Spinal cord (tissue), 10 donors: ENCODE results near the gene C4BPB. TPM values are rescaled to one million over a fixed set of nuclear protein-coding genes. Genes with fewer than 3 reads are reported as not detected.

ENCODE experiments used
- DNase-seq, 6 donors: peaks; one replicate each; pipeline versions ENCODE4 v3.0.0 to v3.0.0-alpha.2; 2013 to 2015; ENCODE audit warnings: low spot score in 6 of 6, low read depth in 4 of 6
- H3K27ac ChIP-seq: one replicate; pipeline ENCODE4 v1.5.1; 2013; ENCODE audit warnings: low read depth, low read length, control low read depth
- H3K27me3 ChIP-seq: one replicate; pipeline ENCODE4 v1.6.1; 2013; ENCODE audit warnings: low read length; ENCODE audit not compliant: control insufficient read depth, insufficient read depth
- H3K36me3 ChIP-seq: one replicate; pipeline ENCODE4 v1.6.1; 2013; ENCODE audit warnings: low read length; ENCODE audit not compliant: control insufficient read depth, insufficient read depth
- H3K4me1 ChIP-seq: one replicate; pipeline ENCODE4 v1.6.1; 2013; ENCODE audit warnings: low read length; ENCODE audit not compliant: control insufficient read depth, insufficient read depth
- H3K4me3 ChIP-seq: one replicate; pipeline ENCODE4 v1.5.1; 2013; ENCODE audit warnings: low read depth, low read length, control low read depth
- H3K9me3 ChIP-seq: one replicate; pipeline ENCODE4 v1.6.1; 2013; ENCODE audit warnings: low read length; ENCODE audit not compliant: control insufficient read depth, insufficient read depth
- WGBS: methylation state at CpG from one replicate; pipeline ENCODE4 v1.1.5; 2013; ENCODE audit warnings: missing lambda C conversion rate; ENCODE audit not compliant: insufficient coverage; 5-methylcytosine and 5-hydroxymethylcytosine counted together
- polyA plus RNA-seq, 2 donors: library from polyadenylated mRNA; unstranded; fragments of 120-200 nt; gene quantifications; one replicate each; pipeline ENCODE4 v1.2.1, GENCODE V29; 2013; ENCODE audit not compliant: insufficient read length in 2 of 2
- total RNA-seq, 2 donors: library from RNA; depleted of rRNA in 1 of 2; stranded (reverse); fragments of 120-200 nt in 1 of 2; fragments of >200 nt in 1 of 2; gene quantifications; one replicate each; pipeline versions ENCODE4 v1.2.3 to v1.2.4, GENCODE V29; 2013 to 2014
- donor health status: healthy.

The C4BPB gene
- total and polyA plus RNA-seq, 4 donors, result 0.13 to 0.32 (median 0.20) TPM; not detected in 1

DNA sequence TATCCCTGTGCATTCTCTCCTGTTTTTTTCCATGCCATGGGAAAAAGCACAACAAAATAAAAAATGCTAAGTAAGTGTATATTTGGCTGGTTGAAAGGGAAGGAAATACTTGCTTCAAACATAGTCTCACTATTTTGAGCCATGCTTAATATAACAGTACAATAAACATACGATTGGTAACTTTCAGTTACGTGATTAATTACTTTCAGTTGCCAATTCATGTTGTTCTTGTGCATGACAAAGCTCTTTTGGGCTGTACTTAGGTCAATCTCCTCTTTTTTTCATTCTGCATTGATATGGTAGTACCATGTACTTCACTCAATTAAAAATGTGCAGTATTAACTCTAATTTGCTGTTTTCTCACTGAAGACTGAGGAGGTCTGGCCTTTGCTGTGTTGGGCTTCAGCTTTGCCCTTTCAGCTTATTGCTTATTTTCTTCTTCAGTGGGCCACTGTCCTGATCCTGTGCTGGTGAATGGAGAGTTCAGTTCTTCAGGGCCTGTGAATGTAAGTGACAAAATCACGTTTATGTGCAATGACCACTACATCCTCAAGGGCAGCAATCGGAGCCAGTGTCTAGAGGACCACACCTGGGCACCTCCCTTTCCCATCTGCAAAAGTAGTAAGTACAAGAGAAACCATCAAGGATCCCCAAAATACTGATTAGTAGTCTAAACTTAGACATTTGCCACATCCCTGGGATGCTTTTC lies 2.7 kb downstream of the C4BPB start:
- 84% methylated on average over 2 of the region's 4 CpGs for WGBS
- H3K4me3 ChIP-seq, result no peak overlapping the region

DNA sequence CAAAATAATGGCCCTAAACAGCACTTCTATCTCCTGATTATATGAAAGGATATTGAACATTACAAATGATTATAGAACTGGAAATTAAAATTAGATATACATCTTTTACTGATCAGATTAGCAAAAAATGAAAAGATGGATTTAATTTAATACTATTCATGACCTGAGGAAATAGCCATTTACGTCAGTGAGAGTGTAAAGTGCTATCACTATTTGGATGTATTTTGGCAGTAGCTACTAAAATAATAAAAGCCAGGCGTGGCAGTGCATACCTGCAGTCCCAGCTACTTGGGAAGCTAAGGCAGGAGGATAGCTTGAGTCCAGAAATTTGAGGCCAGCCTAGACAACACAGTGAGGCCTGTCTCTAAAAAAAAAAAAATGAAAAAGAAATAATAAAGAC lies 5.3 kb downstream of the C4BPB start:
- H3K36me3 ChIP-seq, result no peaks in the 10 kb centered on the region
- H3K27me3 ChIP-seq, result no peaks in the 10 kb centered on the region
- no peaks in the 10 kb centered on the region for H3K9me3 ChIP-seq
- no peak overlapping the region for H3K27ac ChIP-seq
- no peak for DNase-seq
- no peaks in the 10 kb centered on the region for H3K4me1 ChIP-seq
- 0% methylated on average over 1 of the region's 2 CpGs for WGBS
- no peak overlapping the region for H3K4me3 ChIP-seq

More for the DNA sequence above, 2.7 kb downstream of the C4BPB start:
- DNase-seq, result no peak
- H3K4me1 ChIP-seq, result no peaks in the 10 kb centered on the region
- no peaks in the 10 kb centered on the region for H3K9me3 ChIP-seq
- no peak overlapping the region for H3K27ac ChIP-seq
- H3K27me3 ChIP-seq, result no peaks in the 10 kb centered on the region
- H3K36me3 ChIP-seq, result no peaks in the 10 kb centered on the region

DNA sequence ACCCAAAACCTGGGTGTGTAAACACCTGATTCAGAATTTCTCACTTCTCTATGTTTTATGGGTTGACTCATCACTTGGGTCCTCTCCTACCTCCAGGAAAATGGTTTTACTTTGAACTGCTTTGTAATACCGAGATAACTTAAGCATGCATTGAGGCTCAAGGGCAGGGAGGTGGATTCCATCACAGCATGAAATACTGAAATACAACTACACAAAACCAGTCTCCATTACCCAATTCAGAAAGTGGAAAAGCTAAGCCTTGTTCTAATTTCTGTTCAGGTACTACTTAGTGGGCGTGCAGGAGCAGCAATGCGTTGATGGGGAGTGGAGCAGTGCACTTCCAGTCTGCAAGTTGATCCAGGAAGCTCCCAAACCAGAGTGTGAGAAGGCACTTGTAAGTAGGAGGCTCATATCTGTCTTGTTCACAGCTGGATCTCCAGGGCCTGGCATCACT lies 9.2 kb downstream of the C4BPB start:
- no peaks in the 10 kb centered on the region for H3K9me3 ChIP-seq
- H3K4me1 ChIP-seq, result no peaks in the 10 kb centered on the region
- H3K27me3 ChIP-seq, result no peaks in the 10 kb centered on the region
- H3K36me3 ChIP-seq, result no peaks in the 10 kb centered on the region
- H3K27ac ChIP-seq, result no peak overlapping the region
- WGBS, result 93% methylated on average over 3 of the region's 3 CpGs
- no peak overlapping the region for H3K4me3 ChIP-seq
- no peak for DNase-seq

DNA sequence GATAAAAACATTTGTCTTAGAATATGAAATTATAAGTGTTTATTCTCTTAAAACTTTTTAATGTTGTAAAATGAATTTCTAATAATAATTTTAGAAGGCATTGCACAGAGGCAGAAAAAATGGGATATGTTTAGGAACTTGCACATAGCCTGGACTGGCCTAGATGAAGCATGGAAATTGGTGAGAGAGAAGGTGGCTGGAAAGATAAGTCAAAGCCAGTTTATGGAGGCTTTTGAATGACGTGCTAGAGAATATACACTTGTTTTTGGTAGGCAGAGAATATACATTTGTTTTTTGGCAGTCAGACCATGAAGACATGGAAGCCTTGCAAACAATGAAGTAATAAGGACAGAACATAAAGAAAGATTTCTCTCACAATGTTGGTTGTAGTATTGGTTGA lies 13.1 kb downstream of the C4BPB start:
- H3K4me1 ChIP-seq, result no peaks in the 10 kb centered on the region
- H3K9me3 ChIP-seq, result no peaks in the 10 kb centered on the region
- no peaks in the 10 kb centered on the region for H3K36me3 ChIP-seq
- DNase-seq, result no peak
- no peaks in the 10 kb centered on the region for H3K27me3 ChIP-seq
- no peak overlapping the region for H3K4me3 ChIP-seq
- no peak overlapping the region for H3K27ac ChIP-seq
- WGBS, result 100% methylated on average over 1 of the region's 1 CpG

DNA sequence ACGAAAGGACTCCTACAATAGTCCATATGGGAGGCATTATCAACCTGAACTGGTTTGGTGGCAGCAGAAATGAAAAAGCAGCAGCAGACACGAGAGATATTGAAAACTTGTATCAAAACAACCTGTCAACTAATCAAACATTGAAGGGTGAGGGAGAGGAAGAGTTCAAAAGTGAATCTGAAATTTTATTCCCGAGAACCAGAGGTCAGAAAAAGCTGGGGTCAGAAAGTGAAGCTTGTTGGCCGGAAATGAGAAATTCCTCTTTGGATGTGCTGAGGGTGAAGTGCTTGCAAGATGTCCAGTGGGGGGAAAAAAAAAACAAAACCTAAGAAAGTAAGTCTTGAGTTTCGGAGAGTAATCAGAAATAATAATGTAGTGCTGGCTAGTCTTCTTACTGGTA lies 13.5 kb downstream of the C4BPB start:
- Histone ChIP-seq H3K4me1 (no peaks in the 10 kb centered on the region), H3K4me3 (no peak overlapping the region), H3K36me3 (no peaks in the 10 kb centered on the region), H3K9me3 (no peaks in the 10 kb centered on the region), H3K27ac (no peak overlapping the region), H3K27me3 (no peaks in the 10 kb centered on the region)
- no peak for DNase-seq
- 90% methylated on average over 3 of the region's 5 CpGs for WGBS

DNA sequence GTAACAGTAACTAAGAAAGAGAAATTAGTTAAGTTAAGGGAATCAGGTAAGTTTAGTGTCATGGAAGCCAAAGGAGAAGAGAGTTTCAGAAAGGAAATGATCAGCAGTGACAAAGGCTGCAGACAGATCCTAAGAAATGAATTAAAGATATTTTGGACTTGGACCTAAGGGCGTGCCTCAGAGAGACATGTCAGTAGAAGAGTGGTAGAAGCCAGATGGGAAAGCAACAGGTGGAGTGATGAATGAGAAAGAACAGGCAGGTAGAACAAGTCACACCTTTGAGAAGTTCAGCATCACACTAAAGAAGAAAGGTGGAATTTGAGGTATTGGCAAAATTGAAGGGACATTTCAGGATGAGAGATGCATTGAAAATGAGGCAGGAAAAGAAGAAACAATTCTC lies 14.0 kb downstream of the C4BPB start:
- Histone ChIP-seq H3K27me3 (no peaks in the 10 kb centered on the region), H3K36me3 (no peaks in the 10 kb centered on the region), H3K27ac (no peak overlapping the region), H3K4me3 (no peak overlapping the region), H3K4me1 (no peaks in the 10 kb centered on the region), H3K9me3 (no peaks in the 10 kb centered on the region)
- 87% methylated on average over 1 of the region's 1 CpG for WGBS
- no peak for DNase-seq

DNA sequence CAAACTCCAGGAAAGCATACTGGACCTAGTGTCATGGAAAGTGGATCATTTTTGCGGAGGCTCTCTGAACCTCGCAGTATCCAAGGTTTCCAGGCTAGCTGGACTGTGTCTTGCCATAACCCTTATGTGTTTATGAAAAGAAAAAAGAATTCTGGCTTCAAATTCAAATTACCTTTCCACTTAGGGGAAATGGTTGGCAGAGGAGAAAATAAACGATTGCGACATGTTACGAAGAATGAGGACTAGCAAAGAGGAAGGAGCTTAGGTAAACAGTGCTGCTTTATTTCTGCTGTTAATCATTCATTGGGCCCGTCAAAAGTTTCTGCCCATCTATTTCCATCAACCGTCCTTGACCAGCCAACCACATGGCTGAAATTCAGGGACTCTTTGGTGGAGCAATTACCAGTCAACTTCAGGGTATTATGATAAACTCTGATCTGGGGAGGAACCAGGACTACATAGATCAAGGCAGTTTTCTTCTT lies 15.3 kb downstream of the C4BPB start, which contains the start of gene C4BPA:
TSS of gene C4BPA (plus strand) at position 342 of the 482 bp plus-strand sequence. CDS start 8,793 bp downstream, outside the sequence.
- no peak for DNase-seq
- Histone ChIP-seq H3K36me3 (no peaks in the 10 kb centered on the region), H3K4me3 (no peak within 1 kb of the TSS), H3K27me3 (no peaks in the 10 kb centered on the region), H3K4me1 (no peaks in the 10 kb centered on the region), H3K27ac (no peak within 1 kb of the TSS), H3K9me3 (no peaks in the 10 kb centered on the region)
- WGBS, result no CpG with 5 or more reads among the region's 7 CpGs

DNA sequence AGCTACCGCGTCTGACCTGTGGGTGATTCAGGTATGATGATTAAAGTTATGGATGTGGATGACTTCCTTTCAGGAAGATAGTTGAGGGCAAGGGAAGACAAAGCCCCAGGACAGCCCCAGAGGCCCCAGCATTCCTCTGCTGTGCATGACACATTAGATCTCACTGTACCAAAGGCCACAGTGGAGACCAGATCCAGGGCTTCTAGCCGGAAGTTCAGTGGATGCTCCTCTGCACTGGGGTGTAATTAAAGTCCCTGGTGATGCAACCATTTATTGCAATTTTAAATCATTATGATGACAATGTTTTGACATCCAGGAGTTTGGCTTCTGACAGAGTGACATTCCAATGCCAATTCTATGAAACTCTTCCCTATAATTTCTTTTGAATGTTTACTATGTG lies 20.3 kb downstream of the C4BPB start:
- no peak for DNase-seq
- H3K4me1 ChIP-seq, result no peaks in the 10 kb centered on the region
- H3K27ac ChIP-seq, result no peak overlapping the region
- no peaks in the 10 kb centered on the region for H3K9me3 ChIP-seq
- no peaks in the 10 kb centered on the region for H3K36me3 ChIP-seq
- no peaks in the 10 kb centered on the region for H3K27me3 ChIP-seq
- H3K4me3 ChIP-seq, result no peak overlapping the region
- WGBS, result 92% methylated on average over 2 of the region's 3 CpGs

DNA sequence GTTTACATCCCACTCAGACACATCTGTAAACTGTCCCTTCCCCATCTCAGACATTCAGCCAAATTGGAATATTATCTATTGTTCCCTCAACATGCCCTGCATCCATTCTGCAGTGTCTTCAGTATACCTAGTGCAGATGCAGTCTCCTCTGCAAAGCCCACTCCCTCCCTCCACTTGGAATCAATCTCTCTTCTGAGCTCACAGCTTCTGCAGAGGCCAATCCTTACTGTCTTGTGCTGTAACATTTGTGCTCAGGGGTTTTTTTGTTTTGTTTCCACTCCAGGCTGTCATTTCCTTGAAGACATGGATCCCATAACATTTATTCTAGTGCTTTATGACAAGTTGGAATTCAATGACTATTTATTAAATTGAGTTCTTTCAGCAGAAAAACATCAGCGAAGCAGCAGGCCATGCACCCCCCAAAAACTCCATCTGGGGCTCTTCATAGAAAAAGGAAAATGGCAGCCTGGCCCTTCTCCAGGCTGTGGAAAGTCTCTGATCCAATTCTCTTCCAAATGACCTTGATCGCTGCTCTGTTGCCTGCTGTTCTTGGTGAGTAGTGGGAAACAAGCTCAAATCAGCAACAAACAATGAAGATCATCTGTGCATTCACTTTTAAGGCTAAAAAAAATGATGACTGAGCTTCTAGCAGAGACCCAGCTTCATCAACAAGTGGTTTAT lies 24.1 kb downstream of the C4BPB start:
- no peaks in the 10 kb centered on the region for H3K36me3 ChIP-seq

DNA sequence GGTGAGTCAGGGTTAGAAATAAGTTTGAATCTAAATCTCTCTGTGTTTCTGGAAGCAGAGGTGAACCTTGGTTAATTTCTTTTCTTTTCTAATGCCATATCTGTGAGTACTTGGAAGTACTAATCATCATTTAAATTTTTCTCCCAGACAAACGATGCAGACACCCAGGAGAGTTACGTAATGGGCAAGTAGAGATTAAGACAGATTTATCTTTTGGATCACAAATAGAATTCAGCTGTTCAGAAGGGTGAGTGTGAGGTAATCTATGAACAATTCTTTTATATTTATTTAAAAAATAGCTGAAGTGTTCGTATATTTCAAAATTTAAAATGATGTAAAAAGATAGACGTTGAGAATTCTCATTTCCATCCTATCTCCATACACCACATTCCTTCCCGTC lies 26.6 kb downstream of the C4BPB start:
- Histone ChIP-seq H3K36me3 (no peaks in the 10 kb centered on the region), H3K4me1 (no peaks in the 10 kb centered on the region), H3K27me3 (no peaks in the 10 kb centered on the region), H3K4me3 (no peak overlapping the region), H3K9me3 (no peaks in the 10 kb centered on the region), H3K27ac (no peak overlapping the region)
- WGBS, result no CpG with 5 or more reads among the region's 5 CpGs
- DNase-seq, result no peak

More for the DNA sequence above, 24.1 kb downstream of the C4BPB start:
- DNase-seq, result peak in 1 of 6 donors; percentile 4
- no peak overlapping the region for H3K27ac ChIP-seq
- WGBS, result no CpG with 5 or more reads among the region's 2 CpGs
- H3K4me1 ChIP-seq, result no peaks in the 10 kb centered on the region
- H3K9me3 ChIP-seq, result no peaks in the 10 kb centered on the region
- no peak overlapping the region for H3K4me3 ChIP-seq
- H3K27me3 ChIP-seq, result no peaks in the 10 kb centered on the region
